Neural cell (in vitro differentiated cells): ENCODE data around the gene LRRC49. TPM values are rescaled to one million over a fixed set of nuclear protein-coding genes. Genes with fewer than 3 reads are reported as not detected.

Source experiments
- H2AFZ ChIP-seq: fragments of 200-600, 300-800 bp; sonication (generic), shearing (Covaris generic); 2 replicates; pipeline ENCODE4 v1.6.0; 2014; ENCODE audit warnings: low read depth, mild to moderate bottlenecking, antibody characterized with exemption, low read length, moderate library complexity
- H3F3A ChIP-seq: fragments of 200-600 bp; shearing (Covaris generic); 2 replicates; pipeline ENCODE4 v1.6.1; 2016; ENCODE audit warnings: mild to moderate bottlenecking, moderate library complexity, mixed read lengths, antibody characterized with exemption, low read length; ENCODE audit not compliant: insufficient read depth, poor library complexity, severe bottlenecking
- H3K27ac ChIP-seq: fragments of 200-600, 300-800 bp; sonication (generic), shearing (Covaris generic); 2 replicates; pipeline ENCODE4 v1.5.1; 2014; ENCODE audit warnings: mild to moderate bottlenecking, low read length, moderate library complexity
- H3K27me3 ChIP-seq: fragments of 300-800, 200-600 bp; sonication (generic), shearing (Covaris generic); 2 replicates; pipeline ENCODE4 v1.6.0; 2014; ENCODE audit warnings: mild to moderate bottlenecking, low read depth, low read length, moderate library complexity; ENCODE audit not compliant: insufficient read depth
- H3K36me3 ChIP-seq: fragments of 300-800, 200-600 bp; sonication (generic), shearing (Covaris generic); 2 replicates; pipeline ENCODE4 v1.5.1; 2014; ENCODE audit warnings: mild to moderate bottlenecking, antibody characterized with exemption, low read length, moderate library complexity; ENCODE audit not compliant: insufficient read depth
- H3K4me2 ChIP-seq: fragments of 300-800, 200-600 bp; sonication (generic), shearing (Covaris generic); 2 replicates; pipeline ENCODE4 v1.6.0; 2014; ENCODE audit warnings: mild to moderate bottlenecking, low read length
- H3K4me3 ChIP-seq: fragments of 300-800, 200-600 bp; sonication (generic), shearing (Covaris generic); 2 replicates; pipeline ENCODE4 v1.5.1; 2014; ENCODE audit warnings: mild to moderate bottlenecking, low read length, moderate library complexity
- H3K79me2 ChIP-seq: fragments of 200-600 bp; shearing (Covaris generic); replicated peaks from 2 replicates; pipeline ENCODE4 v1.6.0; 2014; ENCODE audit warnings: mild to moderate bottlenecking, low read length, moderate library complexity; ENCODE audit not compliant: insufficient read depth
- H3K9ac ChIP-seq: fragments of 300-800, 200-600 bp; sonication (generic), shearing (Covaris generic); 2 replicates; pipeline ENCODE4 v1.6.1; 2016; ENCODE audit warnings: mild to moderate bottlenecking, low read length, mixed read lengths
- H3K9me2 ChIP-seq: fragments of 200-600 bp; shearing (Covaris generic); 2 replicates; pipeline ENCODE4 v1.6.1; 2016; ENCODE audit warnings: mild to moderate bottlenecking, low read length, mixed read lengths; ENCODE audit not compliant: insufficient read depth
- H3K9me3 ChIP-seq: fragments of 200-600, 300-800 bp; sonication (generic), shearing (Covaris generic); 2 replicates; pipeline ENCODE4 v1.6.1; 2016; ENCODE audit warnings: mild to moderate bottlenecking, mixed run types, low read length, moderate library complexity, mixed read lengths
- H4K20me1 ChIP-seq: fragments of 200-600 bp; shearing (Covaris generic); 2 replicates; pipeline ENCODE4 v1.6.1; 2016; ENCODE audit warnings: mild to moderate bottlenecking, mixed run types; ENCODE audit not compliant: insufficient read depth
- CTCF ChIP-seq: fragments of 450-650 bp; IDR thresholded peaks from 2 replicates; pipeline ENCODE4 v1.5.1; 2014; ENCODE audit warnings: antibody characterized with exemption, mild to moderate bottlenecking, moderate library complexity; ENCODE audit not compliant: poor library complexity, severe bottlenecking
- EP300 ChIP-seq: fragments of 450-650 bp; conservative IDR thresholded peaks from 2 replicates; pipeline ENCODE4 v1.6.1; 2014; ENCODE audit warnings: antibody characterized with exemption, mild to moderate bottlenecking, moderate library complexity; ENCODE audit not compliant: poor library complexity, severe bottlenecking
- EZH2 ChIP-seq: fragments of 200-600, 300-800 bp; shearing (Covaris generic), sonication (generic); IDR thresholded peaks from 2 replicates; pipeline ENCODE4 v1.6.1; 2014; ENCODE audit warnings: antibody characterized with exemption, low read length, borderline replicate concordance, mild to moderate bottlenecking; ENCODE audit not compliant: insufficient read depth, poor library complexity, severe bottlenecking
- MXI1 ChIP-seq: fragments of 450-650 bp; conservative IDR thresholded peaks from 2 replicates; pipeline ENCODE4 v1.6.1; 2014; ENCODE audit warnings: antibody characterized with exemption, mild to moderate bottlenecking; ENCODE audit not compliant: poor library complexity, severe bottlenecking
- POLR2AphosphoS5 ChIP-seq: IDR thresholded peaks from 2 replicates; pipeline ENCODE4 v1.6.1; 2012
- RAD21 ChIP-seq: fragments of 450-650 bp; conservative IDR thresholded peaks from 2 replicates; pipeline ENCODE4 v1.6.1; 2014; ENCODE audit warnings: antibody characterized with exemption, mild to moderate bottlenecking, moderate library complexity
- REST ChIP-seq: IDR thresholded peaks from 2 replicates; pipeline ENCODE4 v1.6.1; 2012; ENCODE audit warnings: borderline replicate concordance
- SMC3 ChIP-seq: fragments of 450-650 bp; conservative IDR thresholded peaks from 2 replicates; pipeline ENCODE4 v1.6.1; 2014; ENCODE audit warnings: antibody characterized with exemption, mild to moderate bottlenecking, moderate library complexity; ENCODE audit not compliant: poor library complexity
- TAF1 ChIP-seq: IDR thresholded peaks from 2 replicates; pipeline ENCODE4 v1.6.1; 2012; ENCODE audit warnings: low read depth
- polyA plus RNA-seq: library from polyadenylated mRNA; depleted of rRNA; stranded (reverse); fragments of >200 nt; gene quantifications from 2 replicates; pipeline ENCODE4 v1.2.3, GENCODE V29; 2014

The LRRC49 gene
- polyA plus RNA-seq, 1 donor from 2014 or later: 141 TPM

GRCh38 chr15:70955151-70955550 lies 62.5 kb downstream of the LRRC49 start:
- no peak overlapping the region for H3K4me2 ChIP-seq
- no peak overlapping the region for H3K4me3 ChIP-seq
- no peaks in the 10 kb centered on the region for H3K36me3 ChIP-seq
- H3K9me3 ChIP-seq: peaks cover 7% of the 10 kb centered on the region
- no peak overlapping the region for H3K9ac ChIP-seq
- H3F3A ChIP-seq: no peaks in the 10 kb centered on the region
- H3K27ac ChIP-seq: no peak overlapping the region
- no peaks in the 10 kb centered on the region for H3K27me3 ChIP-seq
- no peaks in the 10 kb centered on the region for H4K20me1 ChIP-seq
- H3K79me2 ChIP-seq: peaks cover 13% of the 10 kb centered on the region
- TF ChIP-seq RAD21 (no peak), TAF1 (no peak), REST (no peak), CTCF (no peak), EP300 (no peak), POLR2AphosphoS5 (no peak), EZH2 (no peak), MXI1 (no peak), SMC3 (no peak)
- no peaks in the 10 kb centered on the region for H3K9me2 ChIP-seq
- H2AFZ ChIP-seq: no peak overlapping the region

GRCh38 chr15:70956201-70956995 lies 63.8 kb downstream of the LRRC49 start:
- Histone ChIP-seq H3K4me2 (no peak overlapping the region), H3K27ac (no peak overlapping the region), H3K36me3 (no peaks in the 10 kb centered on the region), H3K9ac (no peak overlapping the region), H3F3A (no peaks in the 10 kb centered on the region), H3K9me2 (no peaks in the 10 kb centered on the region), H3K27me3 (no peaks in the 10 kb centered on the region), H3K9me3 (peaks cover under 1% of the 10 kb centered on the region), H2AFZ (no peak overlapping the region), H3K4me3 (no peak overlapping the region), H3K79me2 (peaks cover 5% of the 10 kb centered on the region), H4K20me1 (no peaks in the 10 kb centered on the region)
- TF ChIP-seq MXI1 (no peak), SMC3 (no peak), RAD21 (no peak), EP300 (no peak), CTCF (no peak), EZH2 (no peak), TAF1 (no peak), POLR2AphosphoS5 (no peak), REST (no peak)
